Muscle layer of colon (tissue), 2 donors: ENCODE results near the gene PTGER2.

Experiments used
- H3K27ac ChIP-seq: one replicate; pipeline ENCODE4 v1.7.0; 2013; ENCODE audit warnings: low read depth, mild to moderate bottlenecking, low read length, moderate library complexity
- H3K27me3 ChIP-seq, 2 donors: one replicate each; pipeline ENCODE4 v1.7.0; 2013; ENCODE audit warnings: low read length in 2 of 2, mild to moderate bottlenecking in 2 of 2; ENCODE audit not compliant: insufficient read depth in 2 of 2, control insufficient read depth in 1 of 2
- H3K36me3 ChIP-seq: one replicate; pipeline ENCODE4 v1.7.0; 2013; ENCODE audit warnings: mild to moderate bottlenecking, low read length; ENCODE audit not compliant: insufficient read depth
- H3K4me1 ChIP-seq: one replicate; pipeline ENCODE4 v1.7.0; 2013; ENCODE audit warnings: mild to moderate bottlenecking, low read length; ENCODE audit not compliant: insufficient read depth
- H3K4me3 ChIP-seq, 2 donors: one replicate each; pipeline ENCODE4 v1.7.0; 2013; ENCODE audit warnings: low read length in 2 of 2, low read depth in 1 of 2, mild to moderate bottlenecking in 1 of 2, moderate library complexity in 1 of 2
- H3K9ac ChIP-seq: one replicate; pipeline ENCODE4 v1.7.0; 2013; ENCODE audit warnings: low read length
- H3K9me3 ChIP-seq: one replicate; pipeline ENCODE4 v1.7.0; 2013; ENCODE audit warnings: mild to moderate bottlenecking, low read length
- donor health status: abdominal sarcoma.
- donor health status: Adenocarcinoma of cecum.

Gene PTGER2

GRCh38 chr14:52346778-52347177 lies 32.7 kb downstream of the PTGER2 start:
- Histone ChIP-seq H3K4me3 (no peak overlapping the region), H3K9me3 (no peaks in the 10 kb centered on the region), H3K4me1 (peaks cover 14% of the 10 kb centered on the region)

GRCh38 chr14:52348279-52348678 lies 34.2 kb downstream of the PTGER2 start:
- Histone ChIP-seq H3K9ac (no peak overlapping the region), H3K9me3 (no peaks in the 10 kb centered on the region), H3K4me3 (no peak overlapping the region), H3K27me3 (no peaks in the 10 kb centered on the region), H3K36me3 (no peaks in the 10 kb centered on the region), H3K27ac (no peak overlapping the region), H3K4me1 (peaks cover 23% of the 10 kb centered on the region)

More at GRCh38 chr14:52346778-52347177, 32.7 kb downstream of the PTGER2 start:
- Histone ChIP-seq H3K27ac (no peak overlapping the region), H3K27me3 (no peaks in the 10 kb centered on the region), H3K36me3 (no peaks in the 10 kb centered on the region), H3K9ac (no peak overlapping the region)

- H3K4me3 ChIP-seq: no peak overlapping the region
- H3K36me3 ChIP-seq: no peaks in the 10 kb centered on the region
- no peaks in the 10 kb centered on the region for H3K27me3 ChIP-seq
- H3K9me3 ChIP-seq: no peaks in the 10 kb centered on the region
- no peak overlapping the region for H3K9ac ChIP-seq
- no peak overlapping the region for H3K27ac ChIP-seq
- H3K4me1 ChIP-seq: peaks cover 23% of the 10 kb centered on the region
Observed at GRCh38 chr14:52348776-52349175, 34.7 kb downstream of the PTGER2 start.

GRCh38 chr14:52349731-52350130 lies 35.6 kb downstream of the PTGER2 start:
- H3K4me3 ChIP-seq: no peak overlapping the region
- peaks cover 23% of the 10 kb centered on the region for H3K4me1 ChIP-seq
- no peak overlapping the region for H3K27ac ChIP-seq
- no peaks in the 10 kb centered on the region for H3K9me3 ChIP-seq
- H3K27me3 ChIP-seq: no peaks in the 10 kb centered on the region
- H3K9ac ChIP-seq: no peak overlapping the region
- H3K36me3 ChIP-seq: no peaks in the 10 kb centered on the region

GRCh38 chr14:52350445-52350844 lies 36.3 kb downstream of the PTGER2 start:
- Histone ChIP-seq H3K9ac (no peak overlapping the region), H3K27ac (no peak overlapping the region), H3K36me3 (no peaks in the 10 kb centered on the region), H3K27me3 (no peaks in the 10 kb centered on the region), H3K4me3 (no peak overlapping the region), H3K4me1 (peaks cover 23% of the 10 kb centered on the region), H3K9me3 (no peaks in the 10 kb centered on the region)

- H3K9ac ChIP-seq: no peak overlapping the region
Observed at GRCh38 chr14:52351233-52352060, 37.3 kb downstream of the PTGER2 start.

GRCh38 chr14:52352061-52352491 lies 38.0 kb downstream of the PTGER2 start:
- H3K27ac ChIP-seq: peak overlapping the region; percentile 24
- H3K36me3 ChIP-seq: no peaks in the 10 kb centered on the region
- peaks cover 0 to 6% of the 10 kb centered on the region in 2 donors for H3K27me3 ChIP-seq
- no peak overlapping the region for H3K9ac ChIP-seq
- H3K4me3 ChIP-seq: no peak overlapping the region
- no peaks in the 10 kb centered on the region for H3K9me3 ChIP-seq
- peaks cover 23% of the 10 kb centered on the region for H3K4me1 ChIP-seq

More at GRCh38 chr14:52351233-52352060, 37.3 kb downstream of the PTGER2 start:
- Histone ChIP-seq H3K4me1 (peaks cover 23% of the 10 kb centered on the region), H3K4me3 (peak overlapping the region in 1 of 2 donors; percentile 19), H3K36me3 (no peaks in the 10 kb centered on the region), H3K27me3 (peaks cover 0 to 6% of the 10 kb centered on the region in 2 donors), H3K9me3 (no peaks in the 10 kb centered on the region), H3K27ac (peak overlapping the region; percentile 24)

- Histone ChIP-seq H3K4me1 (peaks cover 23% of the 10 kb centered on the region), H3K9me3 (no peaks in the 10 kb centered on the region), H3K27ac (no peak overlapping the region), H3K27me3 (peaks cover 0 to 6% of the 10 kb centered on the region in 2 donors), H3K4me3 (no peak overlapping the region), H3K36me3 (no peaks in the 10 kb centered on the region), H3K9ac (no peak overlapping the region)
Observed at GRCh38 chr14:52352569-52352968, 38.5 kb downstream of the PTGER2 start.

GRCh38 chr14:52354242-52354641 lies 40.1 kb downstream of the PTGER2 start:
- Histone ChIP-seq H3K9me3 (no peaks in the 10 kb centered on the region), H3K27ac (no peak overlapping the region), H3K4me1 (peaks cover 23% of the 10 kb centered on the region), H3K27me3 (peaks cover 0 to 6% of the 10 kb centered on the region in 2 donors), H3K9ac (no peak overlapping the region), H3K4me3 (no peak overlapping the region), H3K36me3 (no peaks in the 10 kb centered on the region)

- peaks cover 0 to 6% of the 10 kb centered on the region in 2 donors for H3K27me3 ChIP-seq
- H3K4me1 ChIP-seq: peaks cover 23% of the 10 kb centered on the region
- H3K36me3 ChIP-seq: no peaks in the 10 kb centered on the region
- no peaks in the 10 kb centered on the region for H3K9me3 ChIP-seq
- H3K4me3 ChIP-seq: no peak overlapping the region
- H3K9ac ChIP-seq: no peak overlapping the region
- H3K27ac ChIP-seq: no peak overlapping the region
Observed at GRCh38 chr14:52355016-52355431, 40.9 kb downstream of the PTGER2 start.

- no peak overlapping the region for H3K27ac ChIP-seq
- H3K36me3 ChIP-seq: no peaks in the 10 kb centered on the region
- peaks cover 24% of the 10 kb centered on the region for H3K4me1 ChIP-seq
- no peak overlapping the region for H3K4me3 ChIP-seq
- peaks cover 0 to 6% of the 10 kb centered on the region in 2 donors for H3K27me3 ChIP-seq
- no peaks in the 10 kb centered on the region for H3K9me3 ChIP-seq
- no peak overlapping the region for H3K9ac ChIP-seq
Observed at GRCh38 chr14:52355526-52355925, 41.4 kb downstream of the PTGER2 start.

- Histone ChIP-seq H3K4me3 (no peak overlapping the region), H3K27me3 (peaks cover 0 to 6% of the 10 kb centered on the region in 2 donors), H3K36me3 (no peaks in the 10 kb centered on the region), H3K27ac (no peak overlapping the region), H3K9me3 (no peaks in the 10 kb centered on the region), H3K9ac (no peak overlapping the region), H3K4me1 (peaks cover 23% of the 10 kb centered on the region)
Observed at GRCh38 chr14:52356025-52356424, 41.9 kb downstream of the PTGER2 start.
